HepG2 (cell line): ENCODE data around the gene CCDC174. TPM values are rescaled to one million over a fixed set of nuclear protein-coding genes. Genes with fewer than 3 reads are reported as not detected.
A peak's percentile ranks its signal among the peaks of the same experiment; 100 is the strongest.

Source experiments
- ESRRA ChIP-seq: sonication (generic); formaldehyde crosslinking; IDR thresholded peaks from 2 replicates; pipeline ENCODE4 v1.5.1; 2020; ENCODE audit warnings: mild to moderate bottlenecking, low read depth, missing genetic modification reagents
- IRF9 ChIP-seq: sonication (generic); formaldehyde crosslinking; IDR thresholded peaks from 2 replicates; pipeline ENCODE4 v1.8.0; 2022; ENCODE audit warnings: missing genetic modification reagents, mild to moderate bottlenecking, borderline replicate concordance
- KIAA2018 ChIP-seq: sonication (generic); formaldehyde crosslinking; IDR thresholded peaks from 2 replicates; pipeline ENCODE4 v1.5.0; 2020; ENCODE audit warnings: mild to moderate bottlenecking, missing genetic modification reagents, borderline replicate concordance
- MIER2 ChIP-seq: IDR thresholded peaks from 2 replicates; pipeline ENCODE4 v1.6.1; 2016; ENCODE audit warnings: missing biosample characterization, missing genetic modification reagents
- NR2F2 ChIP-seq: IDR thresholded peaks from 2 replicates; pipeline ENCODE4 v1.6.1; 2012; ENCODE audit warnings: low read depth, inconsistent platforms, borderline replicate concordance
- PHF21A ChIP-seq: sonication (generic); formaldehyde crosslinking; IDR thresholded peaks from 2 replicates; pipeline ENCODE4 v1.5.0; 2020; ENCODE audit warnings: mild to moderate bottlenecking, missing genetic modification reagents
- RARA ChIP-seq: IDR thresholded peaks from 2 replicates; pipeline ENCODE4 v1.6.1; 2016; ENCODE audit warnings: missing genetic modification reagents, missing compliant biosample characterization
- STAT5B ChIP-seq: sonication (generic); formaldehyde crosslinking; IDR thresholded peaks from 2 replicates; pipeline ENCODE4 v1.4.0; 2020; ENCODE audit warnings: missing genetic modification reagents
- ZNF12 ChIP-seq: sonication (generic); formaldehyde crosslinking; IDR thresholded peaks from 2 replicates; pipeline ENCODE4 v1.5.0; 2020; ENCODE audit warnings: missing genetic modification reagents
- ZNF160 ChIP-seq: sonication (generic); formaldehyde crosslinking; IDR thresholded peaks from 2 replicates; pipeline ENCODE4 v1.8.0; 2022; ENCODE audit warnings: mild to moderate bottlenecking, inconsistent platforms, missing genetic modification reagents
- ZNF205 ChIP-seq: IDR thresholded peaks from 2 replicates; pipeline ENCODE4 v1.6.1; 2018; ENCODE audit warnings: missing biosample characterization, missing genetic modification reagents
- ZNF24 ChIP-seq: fragments of 450-650 bp; IDR thresholded peaks from 2 replicates; pipeline ENCODE4 v1.6.1; 2017; ENCODE audit warnings: antibody characterized with exemption, mild to moderate bottlenecking
- ZNF556 ChIP-seq: sonication (generic); formaldehyde crosslinking; IDR thresholded peaks from 2 replicates; pipeline ENCODE4 v1.4.0; 2020; ENCODE audit warnings: mild to moderate bottlenecking, missing genetic modification reagents, borderline replicate concordance
- ZNF615 ChIP-seq: sonication (generic); formaldehyde crosslinking; IDR thresholded peaks from 2 replicates; pipeline ENCODE4 v1.5.0; 2020; ENCODE audit warnings: mild to moderate bottlenecking, missing genetic modification reagents, borderline replicate concordance
- ZNF639 ChIP-seq: conservative IDR thresholded peaks from 2 replicates; pipeline ENCODE4 v1.6.1; 2018; ENCODE audit warnings: missing genetic modification reagents
- ZNF703 ChIP-seq: sonication (generic); formaldehyde crosslinking; IDR thresholded peaks from 2 replicates; pipeline ENCODE4 v1.5.1; 2020; ENCODE audit warnings: missing genetic modification reagents, mild to moderate bottlenecking, moderate library complexity, borderline replicate concordance
- ZNF883 ChIP-seq: sonication (generic); formaldehyde crosslinking; IDR thresholded peaks from 2 replicates; pipeline ENCODE4 v1.5.1; 2020; ENCODE audit warnings: mild to moderate bottlenecking, missing genetic modification reagents; ENCODE audit errors: not compliant biosample characterization
- polyA plus RNA-seq, 8 experiments: library from polyadenylated mRNA; depleted of rRNA in 3 of 8; stranded (reverse) in 7 of 8; unstranded in 1 of 8; fragments of >200 nt; fragmentation: Illumina TruSeq in 4 of 8; extraction: Trizol in 4 of 8; gene quantifications; 2 replicates each; pipeline versions ENCODE4 v1.2.1 to v1.2.3, GENCODE V29; 2011 to 2016; ENCODE audit warnings: low read depth in 4 of 8, missing spikeins in 1 of 8, mixed read lengths in 1 of 8; ENCODE audit not compliant: insufficient read depth in 1 of 8
- total RNA-seq, 5 experiments: library from RNA; depleted of rRNA; stranded (reverse); fragments of >200 nt; fragmentation: Illumina TruSeq; extraction: Trizol; gene quantifications; 2 replicates each; pipeline ENCODE4 v1.2.3, GENCODE V29; 2016; ENCODE audit warnings: low read depth in 1 of 5

CCDC174 gene
- total and polyA plus RNA-seq, 2 of the 13 experiments (the other 11 are each of a cell fraction or from before 2014, with no cell fraction given), result 5.4 to 11.0 TPM

- TF ChIP-seq ZNF703 (CRISPR knock-in tag) (no peak), ESRRA (CRISPR knock-in tag) (peak; percentile 98), RARA (CRISPR knock-in tag) (peak; percentile 89), ZNF205 (CRISPR knock-in tag) (peak; percentile 85), IRF9 (CRISPR knock-in tag) (peak; percentile 92; the same call in 1 of the 2 replicates), STAT5B (CRISPR knock-in tag) (no peak), ZNF639 (CRISPR knock-in tag) (0 out of 2 replicates have a peak, but pooled peaks have one; percentile 26), ZNF556 (CRISPR knock-in tag) (peak; percentile 96; the same call in 1 of the 2 replicates), ZNF12 (CRISPR knock-in tag) (peak; percentile 56; the same call in 1 of the 2 replicates), ZNF883 (CRISPR knock-in tag) (peak; percentile 58), KIAA2018 (CRISPR knock-in tag) (no peak), NR2F2 (peak; percentile 71; the same call in 1 of the 2 replicates), ZNF160 (CRISPR knock-in tag) (peak; percentile 63; the same call in 1 of the 2 replicates), PHF21A (CRISPR knock-in tag) (peak; percentile 60; the same call in 1 of the 2 replicates), ZNF615 (CRISPR knock-in tag) (no peak), ZNF24 (no peak), MIER2 (peak; percentile 78)
Measured at GRCh38 chr3:14651440-14652251, at the start of gene CCDC174 (continued).
